GM21717 (cell line): Measurements from ENCODE around the gene ZSWIM3.
A peak's percentile ranks its signal among the peaks of the same experiment; 100 is the strongest.

ENCODE experiments used
- ATAC-seq: cut with Tn5 transposase; IDR thresholded peaks from one replicate; pipeline ENCODE4 v1.9.1; 2021; ENCODE audit warnings: mild to moderate bottlenecking, moderate library complexity; ENCODE audit not compliant: unreplicated experiment

The ZSWIM3 gene

GRCh38 chr20:45832619-45833018, 24.8 kb upstream of the ZSWIM3 start:
- no peak for ATAC-seq

GRCh38 chr20:45833030-45833882, 24.2 kb upstream of the ZSWIM3 start, which contains the start of gene SNX21:
Gene SNX21, plus strand, starts transcription at chr20:45833799. Its CDS starts 121 bp downstream, at chr20:45833920.
- ATAC-seq, result peak; percentile 50

GRCh38 chr20:45833883-45834796, 23.3 kb upstream of the ZSWIM3 start:
- ATAC-seq, result peak; percentile 52

GRCh38 chr20:45834797-45835161, 22.6 kb upstream of the ZSWIM3 start:
- ATAC-seq, result no peak

GRCh38 chr20:45835329-45835765, 22.1 kb upstream of the ZSWIM3 start:
- ATAC-seq, result no peak

GRCh38 chr20:45835825-45836224, 21.6 kb upstream of the ZSWIM3 start:
- ATAC-seq, result no peak

GRCh38 chr20:45836841-45837240, 20.6 kb upstream of the ZSWIM3 start:
- no peak for ATAC-seq

- ATAC-seq, result no peak
Observed at GRCh38 chr20:45840700-45841198, 16.7 kb upstream of the ZSWIM3 start.

- ATAC-seq, result no peak
Observed at GRCh38 chr20:45841407-45842129, 15.8 kb upstream of the ZSWIM3 start.

GRCh38 chr20:45842169-45842812, 15.1 kb upstream of the ZSWIM3 start:
- ATAC-seq, result no peak

GRCh38 chr20:45843506-45843905, 13.9 kb upstream of the ZSWIM3 start:
- no peak for ATAC-seq

- ATAC-seq, result no peak
Observed at GRCh38 chr20:45845452-45845851, 12.0 kb upstream of the ZSWIM3 start.

GRCh38 chr20:45848421-45848820, 9.0 kb upstream of the ZSWIM3 start:
- ATAC-seq, result no peak

GRCh38 chr20:45848969-45849582, 8.3 kb upstream of the ZSWIM3 start:
- ATAC-seq, result no peak

- no peak for ATAC-seq
Observed at GRCh38 chr20:45850238-45850637, 7.2 kb upstream of the ZSWIM3 start.

GRCh38 chr20:45850926-45851325, 6.5 kb upstream of the ZSWIM3 start:
- ATAC-seq, result no peak

- no peak for ATAC-seq
Observed at GRCh38 chr20:45851501-45851900, 5.9 kb upstream of the ZSWIM3 start.

- no peak for ATAC-seq
Observed at GRCh38 chr20:45852326-45852725, 5.1 kb upstream of the ZSWIM3 start.

- no peak for ATAC-seq
Observed at GRCh38 chr20:45853484-45853883, 3.9 kb upstream of the ZSWIM3 start.

- peak; percentile 28 for ATAC-seq
Observed at GRCh38 chr20:45857882-45858216, 435 bp downstream of the ZSWIM3 start.
